ENCODE results near the gene SRPK2.

Gene SRPK2

GRCh38 chr7:105219771-105220160, 169.0 kb downstream of the SRPK2 start:
- H3K27ac ChIP-seq = no peak overlapping the region
- no peak overlapping the region for H3K4me3 ChIP-seq (ENCODE audit: low read depth, low read length)
- no peaks in the 10 kb centered on the region for H3K27me3 ChIP-seq (replicated peaks)
- DNase-seq = peak; percentile 37
- H3K36me3 ChIP-seq (replicated peaks) = no peaks in the 10 kb centered on the region
- TF ChIP-seq CTCF (IDR thresholded peaks at IDR 0.05; ENCODE audit: low read depth, low read length, missing control alignments) = no peak
- in situ Hi-C loops (cut with HindIII; ENCODE audit: low pct_ligation_motif_present, low sequenced_read_pairs) = no loop called here

GRCh38 chr7:105218939-105219770, 169.6 kb downstream of the SRPK2 start:
- in situ Hi-C loops (cut with HindIII; ENCODE audit: low pct_ligation_motif_present, low sequenced_read_pairs) = no loop called here
- DNase-seq = no peak

GRCh38 chr7:105218215-105218614, 170.5 kb downstream of the SRPK2 start:
- in situ Hi-C loops (cut with HindIII; ENCODE audit: low pct_ligation_motif_present, low sequenced_read_pairs) = no loop called here
- Histone ChIP-seq H3K4me3 (ENCODE audit: low read depth, low read length) (no peak overlapping the region), H3K27me3 (replicated peaks) (no peaks in the 10 kb centered on the region), H3K27ac (no peak overlapping the region), H3K36me3 (replicated peaks) (no peaks in the 10 kb centered on the region)
- DNase-seq = no peak
- no peak for TF ChIP-seq CTCF (IDR thresholded peaks at IDR 0.05; ENCODE audit: low read depth, low read length, missing control alignments)

More at GRCh38 chr7:105218939-105219770, 169.6 kb downstream of the SRPK2 start:
- Histone ChIP-seq H3K4me3 (ENCODE audit: low read depth, low read length) (no peak overlapping the region), H3K27me3 (replicated peaks) (no peaks in the 10 kb centered on the region), H3K27ac (peak overlapping the region; percentile 1), H3K36me3 (replicated peaks) (no peaks in the 10 kb centered on the region)
- no peak for TF ChIP-seq CTCF (IDR thresholded peaks at IDR 0.05; ENCODE audit: low read depth, low read length, missing control alignments)

- Histone ChIP-seq H3K27me3 (replicated peaks) (no peaks in the 10 kb centered on the region), H3K4me3 (ENCODE audit: low read depth, low read length) (no peak overlapping the region), H3K36me3 (replicated peaks) (no peaks in the 10 kb centered on the region), H3K27ac (no peak overlapping the region)
- DNase-seq = no peak
- no peak for TF ChIP-seq CTCF (IDR thresholded peaks at IDR 0.05; ENCODE audit: low read depth, low read length, missing control alignments)
- in situ Hi-C loops (cut with HindIII; ENCODE audit: low pct_ligation_motif_present, low sequenced_read_pairs) = no loop called here
Measured at GRCh38 chr7:105216786-105217185, 171.9 kb downstream of the SRPK2 start.

GRCh38 chr7:105215821-105216220, 172.9 kb downstream of the SRPK2 start:
- no peak for TF ChIP-seq CTCF (IDR thresholded peaks at IDR 0.05; ENCODE audit: low read depth, low read length, missing control alignments)
- in situ Hi-C loops (cut with HindIII; ENCODE audit: low pct_ligation_motif_present, low sequenced_read_pairs) = no loop called here

GRCh38 chr7:105215182-105215581, 173.5 kb downstream of the SRPK2 start:
- no peaks in the 10 kb centered on the region for H3K36me3 ChIP-seq (replicated peaks)
- in situ Hi-C loops (cut with HindIII; ENCODE audit: low pct_ligation_motif_present, low sequenced_read_pairs) = no loop called here
- H3K4me3 ChIP-seq (ENCODE audit: low read depth, low read length) = no peak overlapping the region
- TF ChIP-seq CTCF (IDR thresholded peaks at IDR 0.05; ENCODE audit: low read depth, low read length, missing control alignments) = no peak
- H3K27me3 ChIP-seq (replicated peaks) = no peaks in the 10 kb centered on the region
- no peak for DNase-seq
- H3K27ac ChIP-seq = no peak overlapping the region

More at GRCh38 chr7:105215821-105216220, 172.9 kb downstream of the SRPK2 start:
- Histone ChIP-seq H3K27me3 (replicated peaks) (no peaks in the 10 kb centered on the region), H3K4me3 (ENCODE audit: low read depth, low read length) (no peak overlapping the region), H3K36me3 (replicated peaks) (no peaks in the 10 kb centered on the region), H3K27ac (no peak overlapping the region)
- no peak for DNase-seq

Data from brain microvascular endothelial cell (primary cell).